CD4-positive, alpha-beta T cell treated with Interleukin-10 for 1 hour (primary cell): ENCODE measurements around the gene RASL12.
"Not testable (repeated sequence)": the region's sequence is repeated elsewhere in the genome, so short reads cannot be mapped to it uniquely, and the experiment has no call there.

Source experiments
- DNase-seq: peaks from one replicate; pipeline ENCODE4 v3.0.0-alpha.2; 2020

RASL12 gene

GRCh38 chr15:65052956-65053355 is 14.8 kb downstream of the RASL12 start:
- DNase-seq = no peak

DNA sequence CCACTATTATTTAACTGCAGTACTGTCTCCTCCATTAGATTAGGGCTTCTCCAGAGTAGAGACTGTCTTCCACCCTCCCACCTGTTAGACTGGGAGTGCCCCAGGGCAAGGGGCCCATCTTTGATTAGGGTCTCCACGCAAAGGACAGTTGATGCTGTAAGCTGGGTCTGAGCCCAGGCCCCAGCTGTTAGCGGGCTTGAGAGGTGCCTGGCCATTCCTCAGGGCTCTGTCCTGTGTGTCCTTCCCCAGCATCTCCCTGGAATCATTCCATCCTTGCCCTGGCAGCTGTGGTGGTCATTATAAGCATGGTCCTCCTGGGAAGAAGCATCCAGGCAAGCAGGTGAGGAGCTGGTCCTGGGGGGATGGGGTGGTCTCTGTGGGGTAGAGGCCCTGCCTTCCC is 16.5 kb downstream of the RASL12 start:
- no peak for DNase-seq

- no peak for DNase-seq
Observed at GRCh38 chr15:65050270-65050669, 17.5 kb downstream of the RASL12 start.

GRCh38 chr15:65049418-65049840 is 18.4 kb downstream of the RASL12 start:
- peak; percentile 90 for DNase-seq

DNA sequence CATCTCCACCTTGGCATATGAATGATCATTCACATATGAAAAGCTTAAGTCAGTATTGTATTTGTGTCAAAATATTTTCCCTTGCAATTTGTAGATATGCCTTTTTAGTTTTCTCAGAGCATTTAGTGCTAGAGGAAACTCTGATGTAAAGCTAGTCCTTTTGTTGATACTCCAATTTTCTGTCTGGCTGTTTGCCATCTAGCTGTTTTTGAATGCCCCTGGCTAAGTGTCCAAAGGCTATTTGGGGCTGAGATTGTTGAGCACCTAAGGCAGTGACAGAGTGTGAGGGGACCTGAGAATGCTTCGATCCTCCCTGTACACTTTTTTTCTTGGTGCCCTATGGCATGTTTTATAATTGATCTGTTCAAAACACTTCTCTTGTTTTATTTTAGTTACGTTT is 19.6 kb downstream of the RASL12 start:
- DNase-seq = no peak

DNA sequence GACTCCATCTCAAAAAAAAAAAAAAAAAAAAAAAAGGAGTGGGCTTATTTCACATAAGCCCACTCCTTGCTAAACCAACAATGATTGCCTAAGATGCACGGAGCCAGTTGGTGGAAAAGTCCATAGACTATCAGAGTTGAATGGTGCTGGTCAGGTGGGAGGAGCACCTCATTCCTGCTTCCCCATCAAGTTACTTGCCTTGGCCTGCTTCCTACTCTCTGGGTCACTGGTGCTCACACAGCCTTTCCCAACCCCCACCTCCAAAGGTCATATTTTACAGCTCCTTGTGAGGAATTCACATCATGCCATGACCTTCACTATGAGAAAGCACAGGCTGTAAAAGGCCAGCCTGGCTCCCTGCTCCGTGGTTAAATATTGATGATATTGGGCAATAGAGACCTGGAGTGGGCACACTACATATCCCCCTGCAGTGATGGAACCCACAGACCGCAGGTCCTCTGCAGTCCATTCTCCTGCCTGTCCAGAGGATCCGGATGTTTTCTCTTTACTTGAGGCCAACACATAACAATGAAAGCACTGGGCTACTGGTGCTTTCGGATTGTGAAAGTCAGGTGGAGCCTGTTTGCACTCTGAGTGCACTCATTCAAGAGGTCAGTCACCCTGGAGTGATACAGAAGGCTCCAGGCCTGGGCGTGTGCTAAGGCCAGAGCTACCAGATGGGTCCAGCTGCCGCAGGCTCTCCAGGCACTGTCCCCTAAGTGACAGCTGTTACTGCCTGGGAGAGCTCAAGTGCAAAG is 22.9 kb downstream of the RASL12 start, which contains the start of gene SLC51B:
TSS of gene SLC51B (plus strand) at position 664 of the 758 bp plus-strand sequence. CDS start 4,618 bp downstream, outside the sequence.
- DNase-seq = no peak

DNA sequence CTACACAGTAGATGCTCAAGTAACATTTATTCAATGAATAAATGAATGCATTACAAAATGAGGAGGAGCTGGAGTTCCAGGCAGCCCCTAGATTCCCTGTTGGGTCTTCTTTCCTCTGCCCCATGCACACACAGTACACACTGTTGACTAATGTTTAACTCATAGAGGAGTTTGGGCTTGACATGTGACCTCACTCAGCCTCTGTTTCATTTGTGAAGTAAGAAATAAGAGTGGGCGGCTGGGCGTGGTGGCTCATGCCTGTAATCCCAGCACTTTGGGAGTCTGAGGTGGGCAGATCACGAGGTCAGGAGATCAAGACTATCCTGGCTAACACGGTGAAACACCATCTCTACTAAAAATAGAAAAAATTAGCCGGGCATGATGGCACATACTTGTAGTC is 23.6 kb downstream of the RASL12 start:
- DNase-seq = not testable (repeated sequence)

DNA sequence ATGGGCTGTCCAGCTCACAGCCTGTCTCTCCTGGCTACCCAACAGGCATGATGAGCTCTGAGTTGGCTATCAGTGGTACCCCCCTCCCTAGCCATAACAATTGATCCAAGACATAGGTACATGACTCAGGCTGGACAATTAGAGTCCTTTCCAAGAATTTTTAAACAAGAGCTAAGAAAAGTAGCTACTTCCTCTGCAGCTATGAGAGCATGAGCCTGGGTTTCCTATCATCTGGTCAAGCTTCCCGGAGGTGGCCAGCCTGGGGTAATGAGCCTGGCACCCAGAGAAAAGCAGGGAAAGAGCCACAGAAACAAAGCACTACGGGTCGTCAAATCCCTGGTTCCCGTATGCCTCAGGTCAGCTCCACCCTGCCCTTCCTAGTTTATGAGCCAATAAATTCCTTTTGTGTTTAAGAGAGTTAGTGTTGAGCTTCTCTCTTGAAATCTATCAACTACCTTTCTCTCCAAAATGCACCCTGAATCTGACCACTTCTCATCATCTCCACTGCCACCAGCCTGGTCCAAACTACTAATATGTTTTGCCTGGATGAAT is 24.9 kb downstream of the RASL12 start:
- DNase-seq = no peak

DNA sequence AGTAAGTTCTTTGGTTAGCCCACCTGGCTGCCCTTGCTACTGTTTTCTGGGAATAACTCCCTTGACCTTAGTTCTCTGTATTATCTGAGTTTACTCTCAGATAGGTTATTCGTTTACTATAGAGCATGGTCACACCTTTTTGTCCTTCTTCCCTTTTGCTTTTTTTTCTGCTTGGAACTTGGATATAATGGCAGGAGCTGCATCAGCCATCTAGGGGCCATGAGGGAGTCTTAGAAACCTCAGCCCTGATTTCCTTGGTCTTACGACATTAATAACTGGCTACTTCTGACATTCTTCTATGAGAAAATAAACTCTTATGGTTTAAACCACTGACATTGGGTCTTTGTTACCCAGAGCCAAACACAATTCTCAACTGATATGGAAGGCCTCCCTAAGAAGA is 26.0 kb downstream of the RASL12 start:
- DNase-seq = no peak

- DNase-seq = no peak
Observed at GRCh38 chr15:65040461-65040860, 27.3 kb downstream of the RASL12 start.

DNA sequence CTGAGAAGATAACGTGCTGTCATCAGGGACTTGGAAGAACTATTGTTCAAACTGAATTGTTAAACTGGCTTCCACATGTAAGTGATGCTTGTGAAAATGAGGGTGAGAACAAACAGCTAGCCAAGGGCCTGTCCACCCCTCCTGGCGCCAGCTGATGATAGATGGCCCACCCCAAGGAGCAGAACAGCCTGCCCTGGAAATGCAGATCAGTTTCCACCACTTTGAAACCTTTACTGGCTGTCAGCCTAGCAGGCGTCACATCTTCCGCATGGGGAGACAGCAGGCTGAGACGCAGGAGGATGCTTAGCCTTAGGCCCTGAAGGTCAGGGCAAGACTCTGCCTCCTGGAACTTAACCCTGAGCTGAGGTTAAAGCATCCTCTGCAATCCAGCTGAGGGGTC is 29.0 kb downstream of the RASL12 start:
- no peak for DNase-seq

DNA sequence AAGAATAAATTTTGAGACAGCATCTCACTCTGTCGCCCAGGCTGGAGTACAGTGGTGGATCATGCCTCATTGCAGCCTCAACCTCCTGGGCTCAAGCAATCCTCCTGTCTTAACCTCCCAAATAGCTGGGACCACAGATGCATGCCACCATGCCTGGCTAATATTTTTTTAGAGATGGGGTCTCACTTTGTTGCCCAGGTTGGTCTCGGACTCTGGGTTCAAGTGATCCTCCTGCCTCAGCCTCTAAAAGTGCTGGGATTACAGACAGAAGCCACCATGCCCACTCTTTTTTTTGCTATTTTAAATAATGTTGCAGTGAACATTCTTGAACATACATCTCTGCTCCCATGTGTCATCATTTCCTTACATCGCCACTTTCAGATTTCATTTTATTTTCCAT is 29.4 kb downstream of the RASL12 start:
- DNase-seq = no peak

DNA sequence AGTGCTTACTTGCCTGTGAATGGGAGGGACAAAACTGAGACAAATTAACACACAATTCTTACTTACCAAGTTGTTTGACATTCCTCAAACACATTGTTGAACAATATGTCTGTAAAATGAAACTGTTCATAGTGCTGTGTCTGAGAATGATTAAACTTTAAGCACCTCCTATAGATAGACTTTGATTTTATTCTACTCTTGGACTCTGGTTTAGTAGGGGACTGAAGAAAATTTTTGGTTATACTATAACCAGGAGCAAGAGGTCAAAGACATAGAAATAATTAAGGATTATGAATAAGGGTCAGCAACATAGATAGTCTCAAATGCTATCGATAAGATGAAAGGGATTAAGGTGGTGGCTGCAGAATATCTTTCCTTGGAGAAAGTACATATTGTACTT is 30.5 kb downstream of the RASL12 start:
- DNase-seq = no peak

DNA sequence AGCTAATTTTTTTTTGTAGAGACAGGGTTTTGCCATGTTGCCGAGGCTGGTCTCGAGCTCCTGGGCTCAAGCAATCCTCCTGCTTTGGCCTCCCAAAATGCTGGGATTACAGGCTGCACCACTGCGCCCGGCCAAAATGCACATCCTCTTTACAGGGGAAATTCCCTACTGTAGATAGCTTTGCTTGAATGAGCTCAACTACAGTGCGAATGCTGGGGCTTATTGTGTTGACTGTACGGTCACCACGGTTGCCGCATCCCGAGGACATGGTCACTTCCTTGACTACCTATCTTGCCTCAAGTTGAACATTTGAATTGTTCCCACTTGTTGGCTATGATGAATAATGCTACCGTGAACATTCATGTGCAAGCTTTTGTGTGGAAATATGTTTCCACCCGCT is 33.1 kb downstream of the RASL12 start:
- DNase-seq = no peak

DNA sequence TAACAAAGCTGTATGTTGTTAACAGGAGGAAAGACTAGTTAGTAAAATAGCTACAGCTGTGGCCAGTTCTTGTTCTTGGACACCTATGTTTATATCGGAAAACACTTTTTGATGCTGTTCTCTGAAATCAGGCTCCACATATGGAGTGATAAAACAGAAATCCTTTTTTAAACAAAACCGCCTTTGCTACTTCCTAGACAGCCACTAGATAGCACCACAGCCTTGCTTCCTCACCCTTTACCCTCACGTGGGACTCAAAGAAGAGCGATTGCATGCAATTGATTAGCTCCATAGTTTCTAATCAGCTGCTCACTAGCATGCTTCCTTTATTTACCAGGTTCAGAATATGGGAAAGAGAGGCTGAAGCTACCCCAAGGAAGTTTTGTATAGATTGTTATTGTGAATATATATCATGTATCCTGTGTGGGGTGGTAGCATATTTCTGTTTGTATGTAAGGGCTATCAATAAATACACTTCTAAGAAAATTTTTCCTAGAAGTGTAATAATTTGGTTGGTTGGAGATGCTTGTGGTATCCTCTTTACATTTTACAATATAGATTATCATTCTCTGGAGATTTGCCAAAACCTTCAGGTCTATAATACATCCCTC is 34.0 kb downstream of the RASL12 start:
- peak; percentile 48 for DNase-seq

- peak; percentile 41 for DNase-seq
Observed at GRCh38 chr15:65032801-65033537, 34.8 kb downstream of the RASL12 start.

DNA sequence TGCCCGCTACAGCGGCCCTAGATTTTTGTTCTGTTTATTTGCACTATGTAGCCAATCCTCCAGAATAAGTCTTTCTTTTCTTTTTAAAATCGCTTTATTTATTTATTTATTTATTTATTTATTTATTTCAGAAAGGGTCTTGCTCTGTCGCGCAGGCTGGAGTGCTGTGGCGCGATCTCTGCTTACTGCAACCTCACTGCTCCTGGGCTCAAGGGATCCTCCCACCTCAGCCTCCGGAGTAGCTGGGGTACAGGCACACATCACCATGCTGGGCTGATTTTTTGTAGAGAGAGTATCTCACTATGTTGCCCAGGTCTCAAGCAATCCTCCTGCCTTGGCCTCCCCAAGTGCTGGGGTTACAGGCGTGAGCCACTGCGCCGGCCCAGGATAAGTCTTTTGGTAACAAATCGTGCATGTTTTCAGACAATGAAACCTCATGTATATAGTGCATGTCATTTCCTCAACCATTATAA is 38.0 kb downstream of the RASL12 start:
- DNase-seq = no peak

DNA sequence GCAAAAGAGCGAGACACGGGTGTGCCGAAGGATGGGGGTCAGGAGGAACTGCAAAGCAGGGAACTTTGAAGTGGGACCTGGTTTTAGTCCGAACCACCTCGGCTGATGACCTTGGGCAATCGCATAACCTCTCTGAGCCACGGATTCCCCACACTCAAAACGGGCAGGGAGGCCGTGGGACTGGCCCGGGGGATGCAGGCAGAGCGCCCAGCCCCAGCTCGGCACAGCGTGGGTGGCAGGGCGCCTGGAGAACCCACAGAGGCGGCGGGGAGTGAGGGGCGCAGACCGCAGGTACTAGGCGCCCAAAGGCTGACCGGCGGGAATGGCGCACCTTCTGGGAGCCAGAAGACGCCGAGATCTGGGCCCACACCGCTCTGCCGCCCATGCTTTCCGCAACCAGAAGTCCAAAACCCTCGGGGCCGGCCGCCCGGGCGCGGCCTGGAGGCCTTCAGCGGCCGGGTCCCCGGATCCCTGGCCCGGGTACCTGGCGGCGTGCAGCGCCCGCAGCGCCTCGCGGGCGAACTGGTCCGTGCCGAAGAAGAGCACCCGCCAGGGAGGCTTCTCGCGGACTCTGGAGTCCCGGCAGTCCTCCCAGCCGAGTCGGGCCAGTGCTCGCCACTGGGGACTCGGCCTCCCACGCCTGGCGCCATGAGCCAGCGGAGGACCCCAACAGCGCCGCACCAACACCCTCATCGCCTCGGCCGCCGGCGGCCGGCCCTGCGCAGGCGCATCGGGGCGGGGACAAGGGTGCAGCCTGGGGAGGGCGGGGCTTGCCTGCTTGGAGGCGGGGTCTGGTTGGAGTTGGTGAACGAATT is 38.7 kb downstream of the RASL12 start, which contains the start of gene MTFMT:
TSS of gene MTFMT (minus strand) at position 719 of the 815 bp plus-strand sequence. CDS start at position 693, 26 bp downstream.
- peak; percentile 93 for DNase-seq

GRCh38 chr15:65028338-65028737 is 39.5 kb downstream of the RASL12 start:
- peak; percentile 17 for DNase-seq

- no peak for DNase-seq
Observed at GRCh38 chr15:65027593-65027992, 40.2 kb downstream of the RASL12 start.

GRCh38 chr15:65026756-65027155 is 41.0 kb downstream of the RASL12 start:
- DNase-seq = no peak

GRCh38 chr15:65021488-65021887 is 46.3 kb downstream of the RASL12 start:
- DNase-seq = no peak
